PFSK-1 (cell line): ENCODE results near the gene MRPL41.

Source experiments
- POLR2AphosphoS5 ChIP-seq: IDR thresholded peaks from 2 replicates; pipeline ENCODE4 v1.6.1; 2012; ENCODE audit warnings: low read depth, mild to moderate bottlenecking, control low read depth, low read length, moderate library complexity
- SIN3A ChIP-seq: IDR thresholded peaks from 2 replicates; pipeline ENCODE4 v1.6.1; 2012; ENCODE audit warnings: mild to moderate bottlenecking, low read length, moderate library complexity, borderline replicate concordance; ENCODE audit not compliant: insufficient read depth
- TF ChIP-seq, protein P1 (sequence below), 2 experiments: IDR thresholded peaks; 2 replicates each; pipeline versions ENCODE4 v1.6.1 to v1.8.0; 2011 to 2012; ENCODE audit warnings: low read depth in 2 of 2, low read length in 2 of 2, control low read depth in 1 of 2, inconsistent platforms in 1 of 2, mild to moderate bottlenecking in 1 of 2, moderate library complexity in 1 of 2; ENCODE audit not compliant: insufficient read depth in 1 of 2

DNA sequence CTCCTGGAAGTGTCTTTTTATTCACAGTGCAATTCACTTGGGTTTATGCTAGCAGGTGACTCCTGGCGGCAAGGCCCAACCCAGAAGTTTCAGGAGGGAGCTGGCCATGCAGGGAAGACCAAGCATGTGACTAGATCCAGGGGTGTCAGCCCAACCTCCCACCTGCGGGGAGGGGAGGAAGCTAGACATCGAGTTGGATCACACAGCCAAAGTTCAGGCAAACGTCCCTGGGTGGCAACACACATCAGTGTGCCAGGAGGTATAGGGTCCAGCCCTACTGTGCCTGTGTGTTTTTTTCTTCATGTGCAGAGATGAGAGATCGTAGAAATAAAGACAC lies 26.7 kb upstream of the MRPL41 start:
- TF ChIP-seq, protein P1, sequence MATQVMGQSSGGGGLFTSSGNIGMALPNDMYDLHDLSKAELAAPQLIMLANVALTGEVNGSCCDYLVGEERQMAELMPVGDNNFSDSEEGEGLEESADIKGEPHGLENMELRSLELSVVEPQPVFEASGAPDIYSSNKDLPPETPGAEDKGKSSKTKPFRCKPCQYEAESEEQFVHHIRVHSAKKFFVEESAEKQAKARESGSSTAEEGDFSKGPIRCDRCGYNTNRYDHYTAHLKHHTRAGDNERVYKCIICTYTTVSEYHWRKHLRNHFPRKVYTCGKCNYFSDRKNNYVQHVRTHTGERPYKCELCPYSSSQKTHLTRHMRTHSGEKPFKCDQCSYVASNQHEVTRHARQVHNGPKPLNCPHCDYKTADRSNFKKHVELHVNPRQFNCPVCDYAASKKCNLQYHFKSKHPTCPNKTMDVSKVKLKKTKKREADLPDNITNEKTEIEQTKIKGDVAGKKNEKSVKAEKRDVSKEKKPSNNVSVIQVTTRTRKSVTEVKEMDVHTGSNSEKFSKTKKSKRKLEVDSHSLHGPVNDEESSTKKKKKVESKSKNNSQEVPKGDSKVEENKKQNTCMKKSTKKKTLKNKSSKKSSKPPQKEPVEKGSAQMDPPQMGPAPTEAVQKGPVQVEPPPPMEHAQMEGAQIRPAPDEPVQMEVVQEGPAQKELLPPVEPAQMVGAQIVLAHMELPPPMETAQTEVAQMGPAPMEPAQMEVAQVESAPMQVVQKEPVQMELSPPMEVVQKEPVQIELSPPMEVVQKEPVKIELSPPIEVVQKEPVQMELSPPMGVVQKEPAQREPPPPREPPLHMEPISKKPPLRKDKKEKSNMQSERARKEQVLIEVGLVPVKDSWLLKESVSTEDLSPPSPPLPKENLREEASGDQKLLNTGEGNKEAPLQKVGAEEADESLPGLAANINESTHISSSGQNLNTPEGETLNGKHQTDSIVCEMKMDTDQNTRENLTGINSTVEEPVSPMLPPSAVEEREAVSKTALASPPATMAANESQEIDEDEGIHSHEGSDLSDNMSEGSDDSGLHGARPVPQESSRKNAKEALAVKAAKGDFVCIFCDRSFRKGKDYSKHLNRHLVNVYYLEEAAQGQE (IDR thresholded peaks at IDR 0.05; ENCODE audit: insufficient read depth in 1 of 2, low read depth in 2 of 2, low read length in 2 of 2): no peak
- no peak for TF ChIP-seq POLR2AphosphoS5
- TF ChIP-seq SIN3A: no peak
